Brain microvascular endothelial cell (primary cell): ENCODE data around the gene LPCAT1.
A peak's percentile ranks its signal among the peaks of the same experiment; 100 is the strongest.

Experiments used
- DNase-seq: peaks from one replicate; pipeline ENCODE4 v3.0.0-alpha.2; 2020
- H3K27ac ChIP-seq: fragments of 250-450 bp; sonication (Bioruptor Pico); 2 replicates; pipeline ENCODE4 v1.5.1; 2020; ENCODE audit warnings: mild to moderate bottlenecking, moderate library complexity
- H3K27me3 ChIP-seq: fragments of 250-450 bp; sonication (Bioruptor Pico); replicated peaks from 2 replicates; pipeline ENCODE4 v1.5.1; 2020; ENCODE audit warnings: mild to moderate bottlenecking
- H3K36me3 ChIP-seq: fragments of 250-450 bp; sonication (Bioruptor Pico); replicated peaks from 2 replicates; pipeline ENCODE4 v1.5.1; 2020; ENCODE audit warnings: mild to moderate bottlenecking
- H3K4me3 ChIP-seq: 2 replicates; pipeline ENCODE4 v1.5.1; 2011; ENCODE audit warnings: low read depth, mild to moderate bottlenecking, control low read depth, low read length, moderate library complexity
- in situ Hi-C: cut with HindIII; loops from 2 replicates; pipeline ENCODE4 v1.10.0; 2017; ENCODE audit warnings: low sequenced_read_pairs, low pct_ligation_motif_present
- TF ChIP-seq, protein P1 (sequence below): IDR thresholded peaks from 2 replicates; pipeline ENCODE4 v1.5.1; 2011; ENCODE audit warnings: low read depth, mild to moderate bottlenecking, moderate library complexity, low read length, control low read depth, inconsistent platforms; ENCODE audit errors: missing control alignments

Gene LPCAT1

DNA sequence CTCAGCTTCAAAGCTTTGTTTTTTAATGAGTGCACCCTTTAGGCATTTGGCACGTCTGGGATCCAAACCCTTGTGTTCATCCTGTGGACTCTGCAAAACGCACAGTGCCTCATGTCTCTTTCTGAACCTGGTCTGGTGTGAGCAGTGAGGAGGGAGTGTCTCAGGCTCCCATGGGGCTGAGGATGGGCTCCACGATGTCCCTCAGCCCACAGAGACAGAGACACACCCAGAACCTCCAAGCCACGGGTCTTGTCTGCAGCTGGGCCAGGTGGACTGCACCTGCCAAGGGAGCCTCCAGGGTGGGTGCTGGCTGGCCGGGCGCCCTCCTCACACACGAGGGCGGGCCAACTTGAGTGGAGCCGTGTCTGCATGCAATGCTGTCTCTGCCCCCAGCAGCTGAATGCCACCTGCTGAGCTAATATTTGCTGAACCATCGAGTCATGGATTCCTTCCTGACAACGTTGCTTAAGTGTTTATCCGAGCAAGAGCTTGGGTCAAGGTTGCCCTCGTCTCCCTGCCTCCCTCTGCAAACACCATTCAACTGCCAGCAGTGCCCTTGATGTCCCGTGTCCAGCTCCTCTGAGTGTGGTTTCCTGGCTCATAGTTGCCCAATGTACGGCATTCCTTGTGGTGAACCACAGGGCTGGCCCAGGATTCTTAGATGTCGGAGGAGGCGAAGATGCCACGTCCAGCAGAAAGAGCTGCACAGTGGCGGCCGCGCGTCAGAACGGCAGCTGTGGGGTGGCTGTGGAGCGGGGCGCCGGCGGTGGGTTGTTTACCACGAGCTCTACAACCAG lies 31.4 kb upstream of the LPCAT1 start:
- DNase-seq, result peak; percentile 37
- TF ChIP-seq, protein P1, sequence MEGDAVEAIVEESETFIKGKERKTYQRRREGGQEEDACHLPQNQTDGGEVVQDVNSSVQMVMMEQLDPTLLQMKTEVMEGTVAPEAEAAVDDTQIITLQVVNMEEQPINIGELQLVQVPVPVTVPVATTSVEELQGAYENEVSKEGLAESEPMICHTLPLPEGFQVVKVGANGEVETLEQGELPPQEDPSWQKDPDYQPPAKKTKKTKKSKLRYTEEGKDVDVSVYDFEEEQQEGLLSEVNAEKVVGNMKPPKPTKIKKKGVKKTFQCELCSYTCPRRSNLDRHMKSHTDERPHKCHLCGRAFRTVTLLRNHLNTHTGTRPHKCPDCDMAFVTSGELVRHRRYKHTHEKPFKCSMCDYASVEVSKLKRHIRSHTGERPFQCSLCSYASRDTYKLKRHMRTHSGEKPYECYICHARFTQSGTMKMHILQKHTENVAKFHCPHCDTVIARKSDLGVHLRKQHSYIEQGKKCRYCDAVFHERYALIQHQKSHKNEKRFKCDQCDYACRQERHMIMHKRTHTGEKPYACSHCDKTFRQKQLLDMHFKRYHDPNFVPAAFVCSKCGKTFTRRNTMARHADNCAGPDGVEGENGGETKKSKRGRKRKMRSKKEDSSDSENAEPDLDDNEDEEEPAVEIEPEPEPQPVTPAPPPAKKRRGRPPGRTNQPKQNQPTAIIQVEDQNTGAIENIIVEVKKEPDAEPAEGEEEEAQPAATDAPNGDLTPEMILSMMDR, result no peak

DNA sequence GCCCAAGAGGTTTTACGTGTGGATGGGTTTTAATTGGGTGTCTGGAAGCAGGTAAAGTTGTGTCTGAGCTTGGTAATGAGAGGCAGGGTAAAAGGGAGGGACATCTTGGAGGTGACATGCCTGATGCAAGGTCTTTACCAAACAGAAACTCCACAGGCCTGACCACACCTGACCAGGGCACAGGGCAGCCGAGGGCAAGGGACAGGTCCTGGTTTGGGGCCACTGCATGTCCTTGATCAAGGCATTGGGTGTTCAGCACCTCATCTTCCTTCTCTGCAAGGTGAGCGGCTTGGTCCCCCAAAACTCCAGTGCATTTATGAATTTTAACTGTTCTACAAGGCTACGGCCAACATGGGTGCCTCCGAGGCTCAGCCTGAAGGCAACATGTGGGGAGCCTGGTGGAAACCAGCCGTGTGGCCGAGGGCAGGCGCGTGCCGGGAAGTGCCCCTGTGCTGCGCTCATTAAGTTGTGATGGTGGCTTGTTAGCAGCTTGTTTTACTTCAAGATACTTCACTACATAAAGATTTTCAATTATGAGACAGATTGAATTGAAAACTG lies 30.7 kb upstream of the LPCAT1 start:
- in situ Hi-C loops, result no loop called here
- no peak for DNase-seq
- Histone ChIP-seq H3K27me3 (peaks cover 39% of the 10 kb centered on the region), H3K4me3 (no peak overlapping the region), H3K36me3 (no peaks in the 10 kb centered on the region), H3K27ac (no peak overlapping the region)
- TF ChIP-seq, protein P1, result no peak

More for the DNA sequence above, 31.4 kb upstream of the LPCAT1 start:
- Histone ChIP-seq H3K36me3 (no peaks in the 10 kb centered on the region), H3K27ac (no peak overlapping the region), H3K27me3 (peaks cover 39% of the 10 kb centered on the region), H3K4me3 (no peak overlapping the region)
- in situ Hi-C loops, result no loop called here

DNA sequence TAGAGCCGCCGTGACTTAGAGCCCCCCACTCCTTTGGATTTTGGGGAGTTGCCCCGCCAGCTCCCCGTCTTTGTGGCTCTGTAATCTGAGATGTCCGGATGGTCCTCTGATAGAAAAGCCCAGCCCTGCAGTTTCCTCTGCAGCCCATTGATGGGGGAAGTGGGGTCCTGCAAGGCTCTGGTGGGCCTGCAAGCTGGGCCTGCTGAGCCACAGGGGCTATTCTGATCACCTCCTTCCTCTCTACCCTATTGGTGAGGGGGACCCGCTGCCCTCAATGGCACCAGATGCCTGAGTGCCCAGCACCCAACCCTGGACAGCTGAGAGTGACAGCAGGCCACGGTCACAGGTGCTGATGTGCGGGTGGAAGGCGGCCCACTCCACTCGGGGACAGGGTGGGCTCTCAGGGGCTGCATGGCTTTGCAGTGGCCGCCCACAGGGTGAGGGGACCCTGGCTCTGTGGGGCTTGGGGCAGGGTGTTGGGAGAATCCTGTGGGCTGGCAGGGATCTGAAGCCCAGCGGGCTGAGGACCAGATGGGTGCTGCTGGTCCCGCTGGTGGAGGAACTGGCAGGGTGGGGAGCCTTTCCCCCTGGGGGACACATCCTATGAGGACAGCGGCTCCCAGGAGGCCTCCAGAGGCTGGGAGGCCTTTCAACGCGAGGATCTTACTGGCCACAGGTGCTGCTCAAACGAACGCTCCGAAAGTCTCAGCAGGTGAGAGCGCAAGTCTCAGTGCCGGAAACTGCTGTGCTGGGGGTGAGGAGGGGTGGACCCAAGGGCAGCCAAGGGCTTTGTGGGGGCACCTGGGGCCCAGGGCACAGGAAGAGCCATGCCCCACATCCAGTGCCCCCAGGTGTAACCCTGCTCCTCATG lies 30.0 kb upstream of the LPCAT1 start:
- DNase-seq, result no peak
- Histone ChIP-seq H3K36me3 (no peaks in the 10 kb centered on the region), H3K27ac (no peak overlapping the region), H3K4me3 (no peak overlapping the region), H3K27me3 (peaks cover 39% of the 10 kb centered on the region)
- in situ Hi-C loops, result no loop called here
- TF ChIP-seq, protein P1, result no peak

DNA sequence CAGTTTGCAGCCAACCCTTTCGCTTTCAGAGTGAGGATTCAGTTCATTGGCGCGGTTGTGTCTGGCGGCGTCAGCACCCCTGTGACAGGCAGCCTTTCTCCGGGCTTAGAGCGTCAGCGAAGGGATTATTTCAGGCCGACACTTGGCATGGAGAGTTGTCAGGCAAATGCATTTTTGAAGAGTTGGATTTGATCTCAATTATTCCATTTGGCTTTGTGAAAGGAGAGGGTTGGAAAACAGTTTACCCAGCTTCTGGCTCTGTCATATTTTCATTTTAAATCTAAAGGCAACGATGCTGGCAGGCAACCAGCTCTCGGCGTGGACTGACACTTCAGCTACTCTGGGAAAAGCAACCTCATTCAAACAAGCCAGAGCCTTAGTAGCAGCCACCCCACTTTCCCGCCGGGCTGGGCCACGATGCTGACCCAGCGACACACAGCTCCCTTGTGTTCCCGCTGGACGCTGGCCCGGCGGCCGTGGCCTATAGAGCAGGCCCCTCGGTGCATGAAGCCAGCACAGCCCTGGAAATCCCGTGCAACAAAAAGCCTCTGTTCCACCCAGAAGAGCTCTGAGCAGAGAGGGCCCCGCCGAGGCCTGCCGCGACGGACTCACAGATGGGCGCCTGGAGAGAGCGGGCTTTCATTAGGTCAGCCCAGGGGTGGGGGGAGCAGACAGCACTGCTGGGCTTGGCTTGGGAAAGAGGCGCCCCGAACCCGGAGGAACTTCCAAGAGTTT lies 28.9 kb upstream of the LPCAT1 start:
- DNase-seq, result no peak
- in situ Hi-C loops, result no loop called here
- H3K4me3 ChIP-seq, result no peak overlapping the region
- H3K36me3 ChIP-seq, result no peaks in the 10 kb centered on the region
- H3K27me3 ChIP-seq, result peaks cover 36% of the 10 kb centered on the region
- TF ChIP-seq, protein P1, result no peak
- H3K27ac ChIP-seq, result no peak overlapping the region

DNA sequence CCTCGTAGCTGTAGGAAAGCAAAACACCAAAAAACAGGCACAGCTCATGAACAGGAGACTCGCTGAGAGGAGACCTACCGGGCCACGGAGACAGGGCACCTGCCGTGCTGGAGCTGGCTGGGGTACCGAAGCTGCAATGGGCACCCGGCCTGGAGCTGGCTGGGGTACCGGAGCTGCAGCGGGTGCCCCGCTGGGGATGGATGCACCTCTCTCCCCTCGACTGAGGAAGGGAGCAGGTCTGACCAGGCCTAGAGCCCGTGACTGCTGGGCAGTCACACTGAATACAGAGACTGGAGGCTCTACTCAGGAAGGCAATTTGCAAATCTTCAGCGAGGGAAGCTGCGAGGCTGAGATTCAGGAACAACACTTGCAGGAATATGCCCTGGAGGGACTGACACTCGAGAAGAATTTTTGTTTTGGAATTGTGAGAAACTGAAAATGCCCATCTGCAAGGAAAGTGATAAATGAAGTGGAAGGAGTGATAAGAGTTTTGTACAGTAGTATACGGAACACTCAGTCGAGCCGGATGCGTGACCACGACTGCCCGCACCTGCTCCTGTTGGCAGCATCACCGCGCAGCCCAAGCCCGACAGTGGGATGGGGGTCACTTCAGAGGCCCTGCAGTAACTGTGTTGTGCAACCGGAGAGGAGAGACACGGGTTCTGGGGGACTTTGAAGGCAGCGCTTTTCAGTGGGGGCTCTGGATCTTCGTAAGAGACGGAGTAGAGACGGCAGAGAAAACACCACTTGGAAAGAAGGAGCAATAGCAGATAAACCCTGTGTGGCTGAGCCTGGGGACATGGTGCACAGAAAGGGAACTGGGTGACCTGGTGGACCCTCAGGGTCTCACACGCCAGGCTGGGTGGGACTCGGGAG lies 27.9 kb upstream of the LPCAT1 start:
- no peaks in the 10 kb centered on the region for H3K36me3 ChIP-seq
- no peak for DNase-seq
- TF ChIP-seq, protein P1, result no peak
- no peak overlapping the region for H3K27ac ChIP-seq
- no peak overlapping the region for H3K4me3 ChIP-seq
- H3K27me3 ChIP-seq, result peaks cover 38% of the 10 kb centered on the region
- in situ Hi-C loops, result no loop called here
